Iris pigment epithelial cell (primary cell): ENCODE measurements around the gene TMEM178B.
"Not testable (repeated sequence)": the region's sequence is repeated elsewhere in the genome, so short reads cannot be mapped to it uniquely, and the experiment has no call there.

Source experiments
- DNase-seq: peaks from one replicate; pipeline ENCODE4 v3.0.0-alpha.2; 2011; ENCODE audit warnings: low read depth

Gene TMEM178B

GRCh38 chr7:141185369-141185967 lies 111.6 kb downstream of the TMEM178B start:
- no peak for DNase-seq

- DNase-seq, result no peak
Observed at GRCh38 chr7:141189231-141189630, 115.4 kb downstream of the TMEM178B start.

DNA sequence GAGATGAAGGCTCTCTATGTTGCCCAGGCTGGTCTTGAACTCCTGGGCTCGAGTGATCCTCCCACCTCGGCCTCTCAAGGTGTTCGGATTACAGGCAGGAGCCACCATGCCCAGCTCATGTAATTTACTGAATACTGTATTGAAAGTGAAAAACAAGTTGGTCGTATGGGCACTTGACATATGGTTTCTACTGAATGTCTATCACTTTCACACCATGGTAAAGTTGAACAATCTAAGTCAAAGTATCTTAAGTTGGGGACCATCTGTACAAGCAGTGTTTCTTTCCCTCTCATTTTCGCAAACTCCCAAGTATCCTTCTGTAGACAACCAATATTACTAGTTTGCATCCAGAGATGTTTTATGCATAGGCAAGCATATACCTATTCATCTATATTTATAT lies 116.6 kb downstream of the TMEM178B start:
- no peak for DNase-seq

DNA sequence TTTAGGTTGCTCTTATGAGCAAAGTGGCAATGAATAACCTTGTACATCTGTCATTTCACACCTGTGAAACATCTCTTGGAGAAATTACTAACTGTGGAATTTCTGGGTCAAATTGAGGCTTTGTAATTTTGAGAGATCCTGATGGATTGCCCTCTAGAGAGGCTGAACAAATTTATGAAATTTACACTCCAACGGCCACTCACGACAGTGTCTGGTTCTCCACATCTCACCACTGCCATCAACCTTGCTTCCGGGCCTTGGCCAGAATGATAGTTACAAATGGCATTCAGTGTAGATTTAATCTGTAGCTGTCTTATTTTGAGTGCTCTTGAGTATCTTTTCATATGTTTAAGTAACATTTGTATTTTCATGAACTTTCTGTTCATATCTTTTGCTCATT lies 117.4 kb downstream of the TMEM178B start:
- no peak for DNase-seq

DNA sequence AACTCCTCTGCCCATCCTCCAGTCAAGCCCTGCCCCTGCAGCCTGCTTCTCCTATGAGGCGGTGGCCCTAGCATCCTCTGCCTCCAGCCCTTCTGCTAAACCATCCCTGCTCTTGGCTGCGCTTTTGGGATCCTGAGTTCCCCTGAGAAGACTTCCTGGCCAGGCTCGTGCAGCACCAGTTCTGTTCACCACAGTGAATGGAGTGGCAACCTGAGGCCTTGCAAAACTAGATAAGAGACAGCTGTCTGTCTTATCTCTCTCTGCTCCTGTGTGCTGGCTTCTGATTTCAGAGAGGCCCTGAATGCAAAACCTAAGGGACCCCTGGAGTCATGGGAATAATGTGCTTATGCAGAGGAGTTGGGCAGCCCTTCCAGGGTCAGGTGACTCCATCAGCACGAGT lies 119.2 kb downstream of the TMEM178B start:
- DNase-seq, result no peak

GRCh38 chr7:141195722-141196121 lies 121.9 kb downstream of the TMEM178B start:
- DNase-seq, result not testable (repeated sequence)

- no peak for DNase-seq
Observed at GRCh38 chr7:141198194-141198958, 124.5 kb downstream of the TMEM178B start.

DNA sequence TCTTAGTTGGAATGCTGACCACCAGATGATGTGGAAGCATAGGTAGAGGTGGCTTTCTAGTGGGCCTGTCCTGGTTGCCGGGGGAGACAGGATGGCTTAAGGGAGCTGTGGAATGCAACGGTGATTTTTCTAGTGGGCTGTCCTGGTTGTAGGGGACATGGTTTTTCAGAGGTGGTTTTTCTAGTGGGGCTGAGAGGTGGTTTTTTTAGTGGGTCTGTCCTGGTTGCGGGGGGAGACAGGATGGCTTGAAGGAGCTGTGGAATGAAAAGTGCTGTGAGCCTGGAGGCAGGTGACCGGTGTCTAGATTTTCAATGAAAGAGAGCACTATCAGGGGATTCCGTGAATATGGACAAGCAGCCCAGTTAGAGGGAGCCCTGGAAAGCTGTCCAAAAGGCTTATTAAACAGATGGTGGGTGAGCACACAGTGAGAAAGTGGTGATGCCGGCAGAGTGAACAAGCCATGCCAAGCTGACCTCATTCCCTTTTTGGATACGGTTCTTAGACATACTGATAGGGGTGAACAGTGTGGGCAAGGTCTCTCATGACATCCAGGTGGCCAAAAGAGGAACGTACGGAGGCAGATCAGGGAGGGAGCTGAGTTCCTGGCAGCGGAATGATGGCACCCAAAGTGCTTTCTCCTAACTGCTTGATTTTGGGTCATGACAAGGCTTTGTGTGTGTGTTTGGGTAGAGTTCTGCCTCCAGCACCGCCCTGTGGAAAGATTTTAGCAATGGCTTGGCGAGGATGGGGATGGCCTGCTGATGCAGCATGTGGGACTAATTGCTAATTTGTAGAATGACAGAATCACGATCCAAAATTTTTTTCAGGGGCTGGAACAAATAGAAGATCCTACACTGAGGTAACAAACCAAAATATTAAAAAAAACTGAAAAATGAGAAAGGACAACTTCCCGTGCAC lies 126.6 kb downstream of the TMEM178B start:
- DNase-seq, result no peak

- DNase-seq, result no peak
Observed at GRCh38 chr7:141201145-141201885, 127.5 kb downstream of the TMEM178B start.

GRCh38 chr7:141202535-141202934 lies 128.7 kb downstream of the TMEM178B start:
- DNase-seq, result no peak

DNA sequence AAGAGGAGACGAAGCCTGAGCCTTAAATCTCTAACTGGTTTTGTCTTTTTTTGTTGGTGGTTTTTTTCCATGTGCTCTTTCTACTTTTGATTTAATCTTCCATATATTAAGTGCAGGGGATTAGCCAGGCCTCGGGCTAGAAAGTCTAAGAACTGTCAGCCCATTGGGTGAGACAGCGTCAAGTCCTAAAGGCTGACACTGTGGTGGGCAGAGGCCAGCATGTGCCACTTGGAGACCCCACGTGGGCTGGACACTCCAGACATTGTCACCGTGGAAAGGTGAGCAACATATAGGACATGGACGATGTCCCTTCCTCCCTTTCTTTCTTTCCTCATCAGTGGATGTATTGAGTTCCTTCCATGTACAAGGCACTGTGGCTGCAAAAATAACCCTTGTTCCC lies 129.3 kb downstream of the TMEM178B start:
- DNase-seq, result no peak

- no peak for DNase-seq
Observed at GRCh38 chr7:141203586-141203985, 129.7 kb downstream of the TMEM178B start.

GRCh38 chr7:141207661-141208060 lies 133.8 kb downstream of the TMEM178B start:
- DNase-seq, result no peak

DNA sequence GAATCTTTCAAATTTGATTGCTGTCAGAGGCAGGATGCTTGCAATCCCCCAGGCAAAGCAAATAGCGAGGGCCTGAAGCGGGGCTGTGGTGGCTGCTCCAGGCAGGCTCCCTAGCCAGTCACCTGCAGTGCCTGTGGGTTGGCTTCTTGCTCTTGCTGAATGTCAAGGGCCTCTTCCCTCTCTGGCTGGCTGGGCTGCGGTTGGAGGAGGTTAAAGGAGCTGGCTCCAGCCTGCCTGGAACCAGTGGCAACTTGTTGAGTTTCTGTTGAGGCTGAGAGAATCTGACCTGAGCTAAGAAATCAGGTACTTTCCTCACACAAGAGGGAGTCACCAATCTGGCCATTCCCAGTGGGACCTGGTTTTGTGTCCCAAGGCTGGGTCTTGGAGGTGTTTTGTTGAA lies 134.7 kb downstream of the TMEM178B start:
- DNase-seq, result no peak

DNA sequence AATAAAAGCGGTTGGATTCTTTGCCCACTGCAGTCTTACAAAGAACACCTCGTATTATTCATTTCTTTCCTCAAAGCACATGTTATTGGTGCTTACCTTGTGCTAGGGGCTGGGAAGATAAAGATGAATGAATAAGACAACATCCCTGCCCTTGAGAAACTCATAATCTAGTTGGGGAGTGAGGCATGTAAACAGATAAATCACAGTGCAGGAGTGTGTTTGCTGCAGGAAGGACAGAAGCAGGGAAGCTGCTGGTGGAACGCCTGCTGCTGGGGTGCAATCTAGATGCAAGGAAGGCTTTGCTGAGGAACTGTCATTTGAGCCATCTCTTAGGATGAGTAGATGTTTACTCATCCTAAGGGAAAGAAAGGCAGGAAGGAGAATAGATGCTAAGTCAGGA lies 135.6 kb downstream of the TMEM178B start:
- DNase-seq, result no peak

- DNase-seq, result no peak
Observed at GRCh38 chr7:141210862-141211261, 137.0 kb downstream of the TMEM178B start.

DNA sequence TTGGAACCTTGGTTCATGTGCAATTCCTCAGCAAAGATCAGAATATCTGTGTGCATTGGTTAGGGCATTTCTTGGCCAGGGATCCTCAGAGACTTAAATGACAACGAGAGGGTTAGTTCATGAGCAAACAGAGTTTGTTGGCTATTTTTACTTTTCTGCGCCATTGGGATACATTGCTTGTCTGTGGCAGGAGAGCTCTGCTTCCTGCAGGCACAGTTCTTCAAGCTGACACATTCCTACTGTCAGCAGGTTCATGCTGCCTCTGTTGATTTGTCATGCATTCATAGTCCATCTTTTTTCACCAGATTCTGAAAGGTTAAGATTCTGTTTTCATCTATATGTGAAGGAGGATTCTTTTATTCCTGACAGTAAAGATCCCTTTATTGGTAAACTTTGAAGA lies 139.4 kb downstream of the TMEM178B start:
- no peak for DNase-seq

DNA sequence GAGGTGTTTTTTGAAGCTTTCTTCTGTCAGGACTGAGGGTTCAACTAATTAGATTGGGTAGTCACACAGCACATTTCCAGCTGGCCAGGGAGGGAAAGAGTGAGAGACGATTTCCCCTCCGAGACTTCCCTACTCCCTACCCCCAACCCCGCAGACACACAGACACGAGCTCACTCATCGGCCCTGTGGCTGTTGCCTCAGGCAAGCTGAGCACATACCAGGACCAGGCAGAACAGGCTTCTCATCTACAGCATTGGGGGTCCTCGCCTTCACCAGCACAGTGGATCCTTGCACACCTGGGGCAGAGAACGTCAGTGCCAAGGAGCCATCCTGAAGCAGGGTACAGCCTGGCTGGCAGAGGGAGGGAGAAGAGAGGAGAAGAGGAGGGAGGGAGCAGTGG lies 144.1 kb downstream of the TMEM178B start:
- DNase-seq, result no peak

DNA sequence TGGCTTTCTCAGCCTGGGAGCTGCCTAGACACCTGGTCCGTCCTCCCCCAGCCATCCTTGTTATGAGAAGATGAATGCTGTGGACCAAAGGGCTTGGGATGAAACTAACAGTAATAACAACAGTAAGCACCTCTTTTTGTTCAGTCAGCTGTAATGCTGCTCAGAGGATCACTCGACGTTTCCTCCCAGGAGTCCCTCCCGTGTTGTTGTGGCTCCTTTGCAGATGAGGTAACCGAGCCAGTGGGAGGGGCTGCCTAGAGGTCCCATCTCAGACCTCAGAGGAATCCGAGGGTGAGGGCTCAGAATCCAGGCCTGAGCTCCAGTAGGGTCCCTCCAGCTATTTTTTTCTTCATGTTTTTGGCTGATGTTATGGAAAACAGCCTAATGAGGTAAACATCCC lies 145.1 kb downstream of the TMEM178B start:
- DNase-seq, result no peak

DNA sequence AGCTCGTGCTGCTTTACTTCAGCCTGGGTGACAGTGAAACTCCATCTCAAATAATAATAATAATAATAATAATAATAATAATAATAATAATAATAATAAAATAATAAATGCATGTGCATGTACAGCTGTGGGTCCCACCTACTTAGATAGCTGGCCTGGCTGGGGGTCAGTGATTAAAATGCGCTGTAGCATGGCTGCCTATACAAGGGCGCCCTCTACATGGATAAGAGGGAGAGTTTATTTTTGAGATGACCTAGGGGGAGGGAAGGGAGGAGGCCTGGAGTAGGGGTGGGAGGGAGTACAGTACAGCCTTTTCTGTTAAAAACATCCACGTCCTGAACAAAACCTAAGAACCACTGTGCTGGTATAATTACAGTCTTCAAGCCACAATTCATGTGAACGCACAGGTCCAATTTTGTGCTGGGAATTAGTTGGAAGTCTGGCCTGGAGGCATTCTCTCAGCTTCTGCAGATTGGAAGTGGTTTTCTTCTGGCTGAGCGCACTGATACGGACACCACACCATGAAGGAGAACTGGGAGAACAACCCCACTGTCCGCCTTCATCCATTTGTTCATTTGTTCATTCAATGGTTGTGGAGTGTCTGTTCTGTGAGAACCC lies 146.5 kb downstream of the TMEM178B start:
- no peak for DNase-seq

DNA sequence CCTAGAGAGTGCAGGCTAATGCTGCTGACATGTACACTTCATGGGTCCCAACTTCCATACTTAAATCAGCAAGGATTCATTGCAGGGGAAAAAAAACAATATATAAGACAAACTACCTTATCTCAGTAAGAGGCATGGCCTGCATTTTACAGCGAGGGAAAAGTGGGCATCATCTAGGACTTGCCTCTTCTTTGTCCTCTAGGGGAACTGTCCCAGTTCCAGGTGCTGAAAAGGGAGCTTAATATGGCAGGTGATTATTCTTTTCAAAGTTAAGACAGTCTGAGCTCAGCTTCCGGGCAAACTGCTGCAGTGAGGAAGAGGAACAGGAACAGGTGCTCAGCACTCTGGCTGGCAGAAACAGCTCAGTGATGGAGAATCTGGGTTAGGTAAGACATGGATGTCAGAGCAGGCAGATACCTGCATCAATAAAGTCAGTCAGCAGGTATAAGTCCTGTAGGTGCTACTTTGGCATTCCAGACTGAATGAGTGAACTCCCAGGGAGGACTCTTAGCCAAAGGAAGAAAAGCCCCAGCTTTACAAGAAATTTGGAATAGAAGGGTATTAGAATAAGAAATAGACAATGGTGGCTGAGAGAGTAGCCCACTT lies 147.2 kb downstream of the TMEM178B start:
- DNase-seq, result no peak
